OCI-LY7 (cell line): Measurements from ENCODE around the gene C6orf58. TPM values are rescaled to one million over a fixed set of nuclear protein-coding genes. Genes with fewer than 3 reads are reported as not detected.

Experiments used
- BruUV-seq: library from RNA; stranded (reverse); fragments of 400-500 nt; replicated peaks from 2 replicates; lab custom pipeline; 2021; lab: Mats Ljungman, UMichigan
- CTCF ChIA-PET: fragments of 300-600 bp; sonication (Branson Sonifier 250); formaldehyde crosslinking; loops from one replicate; lab custom pipeline; 2022; ENCODE audit warnings: antibody characterized with exemption; ENCODE audit not compliant: unreplicated experiment; lab: Charles Lee
- POLR2A ChIA-PET: fragments of 300-600 bp; sonication (Branson Sonifier 250); formaldehyde crosslinking; loops from one replicate; lab custom pipeline; 2022; ENCODE audit warnings: antibody characterized with exemption; lab: Charles Lee
- DNase-seq: peaks from one replicate; pipeline ENCODE4 v3.0.0-alpha.2; 2015; ENCODE audit warnings: low spot score
- H2AFZ ChIP-seq: fragments of 200-600 bp; sonication (generic), shearing (Covaris generic); 2 replicates; pipeline ENCODE4 v1.6.1; 2014; ENCODE audit warnings: mild to moderate bottlenecking, antibody characterized with exemption, low read length, moderate library complexity
- H3K27ac ChIP-seq: fragments of 200-600 bp; sonication (generic); 2 replicates; pipeline ENCODE4 v1.5.1; 2014; ENCODE audit warnings: mixed run types, low read depth, mild to moderate bottlenecking, moderate library complexity, low read length, inconsistent platforms; ENCODE audit not compliant: poor library complexity, severe bottlenecking
- H3K36me3 ChIP-seq: fragments of 200-600 bp; sonication (generic); 2 replicates; pipeline ENCODE4 v1.6.1; 2014; ENCODE audit warnings: mild to moderate bottlenecking, antibody characterized with exemption, low read length, moderate library complexity, mixed read lengths; ENCODE audit not compliant: insufficient read depth
- H3K4me1 ChIP-seq: fragments of 200-600 bp; sonication (generic); 2 replicates; pipeline ENCODE4 v1.5.1; 2014; ENCODE audit warnings: mild to moderate bottlenecking, low read length; ENCODE audit not compliant: insufficient read depth, poor library complexity, severe bottlenecking
- H3K4me2 ChIP-seq: fragments of 200-600 bp; sonication (generic); 2 replicates; pipeline ENCODE4 v1.6.1; 2014; ENCODE audit warnings: mild to moderate bottlenecking, low read length
- H3K4me3 ChIP-seq: fragments of 200-600 bp; sonication (generic); 2 replicates; pipeline ENCODE4 v1.5.1; 2014; ENCODE audit warnings: mild to moderate bottlenecking, low read depth, low read length; ENCODE audit not compliant: poor library complexity, severe bottlenecking
- H3K79me2 ChIP-seq: fragments of 200-600 bp; sonication (generic); 2 replicates; pipeline ENCODE4 v1.6.1; 2016; ENCODE audit warnings: low read depth, mild to moderate bottlenecking, low read length, moderate library complexity, mixed read lengths; ENCODE audit not compliant: insufficient read depth
- H3K9me2 ChIP-seq: fragments of 200-600 bp; sonication (generic); 2 replicates; pipeline ENCODE4 v1.6.1; 2016; ENCODE audit warnings: mild to moderate bottlenecking, low read length, mixed read lengths; ENCODE audit not compliant: insufficient read depth
- H3K9me3 ChIP-seq: fragments of 200-600 bp; sonication (generic); 2 replicates; pipeline ENCODE4 v1.6.1; 2014; ENCODE audit warnings: mild to moderate bottlenecking, mixed run types, low read length, mixed read lengths
- H4K20me1 ChIP-seq: fragments of 200-600 bp; sonication (generic); 2 replicates; pipeline ENCODE4 v1.6.1; 2014; ENCODE audit warnings: mild to moderate bottlenecking, antibody characterized with exemption, low read length, moderate library complexity, mixed read lengths; ENCODE audit not compliant: insufficient read depth
- EZH2phosphoT487 ChIP-seq: fragments of 200-600 bp; sonication (generic); IDR thresholded peaks from 2 replicates; pipeline ENCODE4 v1.6.1; 2018; ENCODE audit warnings: low read depth, borderline replicate concordance, mild to moderate bottlenecking, mixed run types, antibody characterized with exemption, low read length, moderate library complexity, mixed read lengths
- intact Hi-C: fragments of 100-400 bp; cut with micrococcal nuclease; formaldehyde crosslinking; loops from one replicate; pipeline ENCODE4 v1.10.0; 2022; ENCODE audit not compliant: unreplicated experiment
- total RNA-seq, 2 experiments: library from RNA; depleted of rRNA in 1 of 2; stranded (reverse); fragments of >200 nt in 1 of 2; shearing (Covaris generic) in 1 of 2; gene quantifications; 2 replicates each; pipeline ENCODE4 v1.2.3, GENCODE V29; 2014 to 2022
- TF ChIP-seq, protein P1 (sequence below): fragments of 200-600 bp; sonication (generic); conservative IDR thresholded peaks from 2 replicates; pipeline ENCODE4 v1.5.1; 2014; ENCODE audit warnings: mild to moderate bottlenecking, antibody characterized with exemption, low read length, moderate library complexity, mixed read lengths

C6orf58 gene
- total RNA-seq, 2 experiments from 2014 or later, result not detected

DNA sequence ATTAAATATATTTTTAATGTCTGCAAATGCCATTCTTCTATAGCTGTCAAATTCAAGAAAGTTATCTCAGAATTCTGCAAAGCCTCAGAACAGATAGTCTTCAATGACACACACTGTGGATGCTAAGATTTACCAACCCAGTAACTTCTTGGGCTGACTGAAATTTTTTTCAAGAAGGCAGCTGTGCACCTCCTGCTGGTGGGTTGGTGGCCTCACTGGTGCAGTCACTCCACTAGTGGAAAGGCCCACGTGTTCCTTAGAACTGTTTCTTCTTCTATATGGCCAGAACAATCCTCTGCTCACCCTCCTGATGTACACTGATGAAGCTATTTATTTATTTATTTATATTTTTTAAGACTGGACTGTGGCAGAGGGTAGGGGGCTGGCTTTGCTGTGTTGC, 29.8 kb upstream of the C6orf58 start:
- peak; percentile 3 for DNase-seq
- TF ChIP-seq EZH2phosphoT487, result no peak
- TF ChIP-seq, protein P1, sequence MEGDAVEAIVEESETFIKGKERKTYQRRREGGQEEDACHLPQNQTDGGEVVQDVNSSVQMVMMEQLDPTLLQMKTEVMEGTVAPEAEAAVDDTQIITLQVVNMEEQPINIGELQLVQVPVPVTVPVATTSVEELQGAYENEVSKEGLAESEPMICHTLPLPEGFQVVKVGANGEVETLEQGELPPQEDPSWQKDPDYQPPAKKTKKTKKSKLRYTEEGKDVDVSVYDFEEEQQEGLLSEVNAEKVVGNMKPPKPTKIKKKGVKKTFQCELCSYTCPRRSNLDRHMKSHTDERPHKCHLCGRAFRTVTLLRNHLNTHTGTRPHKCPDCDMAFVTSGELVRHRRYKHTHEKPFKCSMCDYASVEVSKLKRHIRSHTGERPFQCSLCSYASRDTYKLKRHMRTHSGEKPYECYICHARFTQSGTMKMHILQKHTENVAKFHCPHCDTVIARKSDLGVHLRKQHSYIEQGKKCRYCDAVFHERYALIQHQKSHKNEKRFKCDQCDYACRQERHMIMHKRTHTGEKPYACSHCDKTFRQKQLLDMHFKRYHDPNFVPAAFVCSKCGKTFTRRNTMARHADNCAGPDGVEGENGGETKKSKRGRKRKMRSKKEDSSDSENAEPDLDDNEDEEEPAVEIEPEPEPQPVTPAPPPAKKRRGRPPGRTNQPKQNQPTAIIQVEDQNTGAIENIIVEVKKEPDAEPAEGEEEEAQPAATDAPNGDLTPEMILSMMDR, result no peak; the same call in none of the 2 replicates
- H3K9me2 ChIP-seq, result no peaks in the 10 kb centered on the region
- H3K4me3 ChIP-seq, result no peak overlapping the region
- no peaks in the 10 kb centered on the region for H3K9me3 ChIP-seq
- H2AFZ ChIP-seq, result no peak overlapping the region
- POLR2A ChIA-PET, result no interaction called here
- H3K36me3 ChIP-seq, result no peaks in the 10 kb centered on the region
- intact Hi-C loops, result no loop called here
- CTCF ChIA-PET, result no interaction called here
- H3K79me2 ChIP-seq, result no peaks in the 10 kb centered on the region
- no TSS peak for BruUV-seq
- no peaks in the 10 kb centered on the region for H3K4me1 ChIP-seq
- H4K20me1 ChIP-seq, result no peaks in the 10 kb centered on the region
- H3K27ac ChIP-seq, result no peak overlapping the region
- no peak overlapping the region for H3K4me2 ChIP-seq

DNA sequence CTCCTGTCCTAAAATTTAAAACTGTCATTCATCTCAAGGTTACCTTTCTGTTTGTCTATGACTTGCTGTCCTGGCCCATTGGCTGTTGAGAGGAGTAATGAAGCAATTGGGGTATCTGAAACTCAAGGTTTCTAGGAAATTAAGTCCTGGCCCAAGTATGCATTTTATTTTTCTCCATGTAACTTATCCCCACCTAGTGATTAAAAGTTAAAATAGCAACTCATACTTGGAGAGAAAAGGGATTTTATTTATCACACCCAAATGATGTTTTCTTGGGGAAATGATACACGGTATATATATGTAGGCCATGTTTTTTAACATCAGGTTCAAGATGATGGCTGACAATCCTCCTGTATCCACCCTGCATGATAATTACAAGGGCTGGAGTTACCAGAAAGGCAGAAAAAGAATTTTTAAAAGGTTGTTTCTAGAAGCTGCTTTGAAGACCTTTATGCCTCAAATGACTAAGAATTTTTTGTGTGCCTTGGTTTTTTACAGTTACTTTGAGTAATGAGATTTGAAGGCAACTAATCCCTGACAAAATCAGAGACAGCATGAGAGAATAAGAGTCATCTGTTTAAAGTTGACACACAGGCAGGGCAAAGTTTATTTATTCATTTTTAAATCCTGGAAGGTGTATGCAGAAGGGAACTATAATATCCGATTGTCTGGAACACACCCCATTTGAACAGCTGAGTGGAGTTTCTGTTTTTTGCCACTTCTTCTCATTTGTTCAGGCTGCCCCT, 28.9 kb upstream of the C6orf58 start:
- Histone ChIP-seq H2AFZ (no peak overlapping the region), H3K27ac (no peak overlapping the region), H3K9me3 (no peaks in the 10 kb centered on the region), H3K36me3 (no peaks in the 10 kb centered on the region), H3K4me3 (no peak overlapping the region), H3K79me2 (no peaks in the 10 kb centered on the region), H3K4me1 (no peaks in the 10 kb centered on the region), H3K9me2 (no peaks in the 10 kb centered on the region), H4K20me1 (no peaks in the 10 kb centered on the region), H3K4me2 (no peak overlapping the region)
- no peak for DNase-seq
- no peak for TF ChIP-seq EZH2phosphoT487
- TF ChIP-seq, protein P1, result 0 out of 2 replicates have a peak, but pooled peaks have one; percentile 32
- ChIA-PET POLR2A (no interaction called here), CTCF (no interaction called here)
- intact Hi-C loops, result no loop called here
- BruUV-seq, result no TSS peak

DNA sequence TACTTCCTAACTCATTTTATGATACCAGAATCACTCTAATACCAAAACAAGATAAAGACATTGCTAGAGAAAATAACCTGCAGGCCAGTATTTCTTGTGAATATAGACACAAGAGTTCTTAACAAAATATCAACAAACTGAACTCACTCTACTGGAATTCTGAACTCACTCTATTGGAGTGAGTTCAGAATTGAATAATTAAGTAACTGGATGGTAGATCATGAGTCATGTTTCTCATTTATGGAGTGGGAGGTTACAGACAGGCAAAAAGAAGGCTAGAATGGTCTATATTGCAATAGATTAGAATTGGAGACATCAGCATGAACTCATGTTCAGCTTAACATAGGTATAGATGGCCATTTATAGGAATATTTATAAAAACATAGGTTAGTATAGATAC, 26.6 kb upstream of the C6orf58 start:
- no peaks in the 10 kb centered on the region for H3K36me3 ChIP-seq
- no peak for DNase-seq
- CTCF ChIA-PET, result no interaction called here
- H3K4me3 ChIP-seq, result no peak overlapping the region
- no peaks in the 10 kb centered on the region for H3K9me3 ChIP-seq
- H3K27ac ChIP-seq, result no peak overlapping the region
- H4K20me1 ChIP-seq, result no peaks in the 10 kb centered on the region
- TF ChIP-seq, protein P1, result no peak
- no peak for TF ChIP-seq EZH2phosphoT487
- H3K9me2 ChIP-seq, result no peaks in the 10 kb centered on the region
- intact Hi-C loops, result no loop called here
- BruUV-seq, result no TSS peak
- H3K4me2 ChIP-seq, result no peak overlapping the region
- H3K4me1 ChIP-seq, result no peaks in the 10 kb centered on the region
- no peak overlapping the region for H2AFZ ChIP-seq
- no peaks in the 10 kb centered on the region for H3K79me2 ChIP-seq
- POLR2A ChIA-PET, result no interaction called here
